GM21390 (cell line): ENCODE results near the gene TRPM7.
"Not testable (repeated sequence)": the region's sequence is repeated elsewhere in the genome, so short reads cannot be mapped to it uniquely, and the experiment has no call there.

Experiments used
- ATAC-seq: cut with Tn5 transposase; IDR thresholded peaks from one replicate; pipeline ENCODE4 v1.9.1; 2021; ENCODE audit not compliant: unreplicated experiment

The TRPM7 gene, protein sequence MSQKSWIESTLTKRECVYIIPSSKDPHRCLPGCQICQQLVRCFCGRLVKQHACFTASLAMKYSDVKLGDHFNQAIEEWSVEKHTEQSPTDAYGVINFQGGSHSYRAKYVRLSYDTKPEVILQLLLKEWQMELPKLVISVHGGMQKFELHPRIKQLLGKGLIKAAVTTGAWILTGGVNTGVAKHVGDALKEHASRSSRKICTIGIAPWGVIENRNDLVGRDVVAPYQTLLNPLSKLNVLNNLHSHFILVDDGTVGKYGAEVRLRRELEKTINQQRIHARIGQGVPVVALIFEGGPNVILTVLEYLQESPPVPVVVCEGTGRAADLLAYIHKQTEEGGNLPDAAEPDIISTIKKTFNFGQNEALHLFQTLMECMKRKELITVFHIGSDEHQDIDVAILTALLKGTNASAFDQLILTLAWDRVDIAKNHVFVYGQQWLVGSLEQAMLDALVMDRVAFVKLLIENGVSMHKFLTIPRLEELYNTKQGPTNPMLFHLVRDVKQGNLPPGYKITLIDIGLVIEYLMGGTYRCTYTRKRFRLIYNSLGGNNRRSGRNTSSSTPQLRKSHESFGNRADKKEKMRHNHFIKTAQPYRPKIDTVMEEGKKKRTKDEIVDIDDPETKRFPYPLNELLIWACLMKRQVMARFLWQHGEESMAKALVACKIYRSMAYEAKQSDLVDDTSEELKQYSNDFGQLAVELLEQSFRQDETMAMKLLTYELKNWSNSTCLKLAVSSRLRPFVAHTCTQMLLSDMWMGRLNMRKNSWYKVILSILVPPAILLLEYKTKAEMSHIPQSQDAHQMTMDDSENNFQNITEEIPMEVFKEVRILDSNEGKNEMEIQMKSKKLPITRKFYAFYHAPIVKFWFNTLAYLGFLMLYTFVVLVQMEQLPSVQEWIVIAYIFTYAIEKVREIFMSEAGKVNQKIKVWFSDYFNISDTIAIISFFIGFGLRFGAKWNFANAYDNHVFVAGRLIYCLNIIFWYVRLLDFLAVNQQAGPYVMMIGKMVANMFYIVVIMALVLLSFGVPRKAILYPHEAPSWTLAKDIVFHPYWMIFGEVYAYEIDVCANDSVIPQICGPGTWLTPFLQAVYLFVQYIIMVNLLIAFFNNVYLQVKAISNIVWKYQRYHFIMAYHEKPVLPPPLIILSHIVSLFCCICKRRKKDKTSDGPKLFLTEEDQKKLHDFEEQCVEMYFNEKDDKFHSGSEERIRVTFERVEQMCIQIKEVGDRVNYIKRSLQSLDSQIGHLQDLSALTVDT (N-terminal part only)

DNA sequence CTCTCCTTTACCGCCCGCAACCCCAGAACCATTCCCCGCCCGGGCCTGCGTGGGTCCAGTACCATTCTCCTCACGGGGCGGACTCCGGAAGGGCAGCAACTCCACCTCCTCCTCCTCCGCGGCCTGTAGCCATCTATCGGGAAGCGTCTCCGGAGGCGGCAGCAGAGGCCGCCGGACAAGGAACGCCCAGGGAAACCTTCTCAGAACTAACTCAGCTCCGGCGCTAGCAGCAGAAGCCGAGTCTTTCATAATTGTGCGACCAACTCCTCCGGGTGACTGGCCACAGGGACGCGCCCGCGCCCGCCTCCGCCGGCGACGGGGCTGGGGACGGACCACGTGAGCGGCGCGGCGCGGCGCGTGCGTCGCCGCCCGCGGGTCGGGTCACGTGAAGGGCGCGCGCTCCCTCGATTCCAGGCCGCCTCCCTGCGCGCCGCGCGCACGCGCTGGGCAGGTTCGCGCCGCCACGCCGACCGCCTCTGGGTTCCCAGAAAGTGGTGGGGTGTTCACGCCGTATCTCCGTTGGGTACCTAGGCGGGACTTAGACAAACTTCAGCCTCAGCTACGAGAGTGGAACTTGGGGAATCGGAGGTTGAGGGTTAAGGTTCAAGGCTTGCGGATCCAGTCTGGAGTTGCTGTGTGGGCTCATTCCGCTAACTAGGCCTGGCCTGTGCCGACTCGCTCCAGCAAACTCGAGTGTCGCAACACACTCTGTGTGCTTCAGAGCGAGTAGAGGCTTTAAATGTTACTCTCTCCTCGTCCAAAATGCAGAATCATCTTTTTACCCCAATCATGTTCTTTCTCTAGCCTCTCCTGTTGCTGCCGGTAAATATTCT lies at the start of gene TRPM7:
TRPM7 (minus strand) TSS at position 329 of the 833 bp plus-strand sequence; CDS start at position 65, 264 bp downstream.
- peak; percentile 78 for ATAC-seq

DNA sequence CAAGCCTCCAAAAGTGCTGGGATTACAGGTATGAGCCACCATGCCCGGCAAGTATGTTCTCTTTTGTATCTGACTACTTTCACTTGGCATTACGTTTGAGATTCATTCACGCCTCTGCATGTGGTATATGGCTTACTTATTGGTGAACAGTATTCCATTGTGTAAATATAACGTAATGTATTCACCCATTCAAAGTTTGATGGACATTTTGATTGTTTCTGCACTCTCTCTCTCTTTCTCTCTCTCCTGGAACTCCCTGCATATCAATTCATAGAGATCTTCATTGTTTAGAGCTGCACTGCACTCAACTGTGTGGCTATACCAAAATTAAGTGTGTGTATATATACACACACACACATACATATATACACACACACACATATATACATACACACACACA lies 48.6 kb upstream of the TRPM7 start:
- no peak for ATAC-seq

DNA sequence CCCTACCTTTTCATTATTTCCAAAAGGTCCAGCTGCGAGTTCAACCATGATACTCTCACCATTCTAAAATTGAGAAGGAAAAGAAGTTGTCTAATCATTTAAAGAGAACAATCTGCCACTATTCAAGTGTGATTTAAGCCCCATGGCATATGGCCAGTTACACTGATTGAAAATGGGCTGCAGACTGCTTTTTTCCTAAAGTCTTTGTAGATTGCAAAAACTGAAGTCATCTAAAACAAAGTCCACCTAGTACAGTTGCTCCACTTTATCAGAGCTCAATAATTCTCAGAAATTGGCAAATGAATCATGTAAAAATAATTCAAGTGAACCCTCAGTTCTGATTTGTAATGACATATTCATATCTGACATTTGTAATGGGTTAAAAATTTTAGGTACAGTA lies 39.7 kb upstream of the TRPM7 start:
- ATAC-seq, result no peak

DNA sequence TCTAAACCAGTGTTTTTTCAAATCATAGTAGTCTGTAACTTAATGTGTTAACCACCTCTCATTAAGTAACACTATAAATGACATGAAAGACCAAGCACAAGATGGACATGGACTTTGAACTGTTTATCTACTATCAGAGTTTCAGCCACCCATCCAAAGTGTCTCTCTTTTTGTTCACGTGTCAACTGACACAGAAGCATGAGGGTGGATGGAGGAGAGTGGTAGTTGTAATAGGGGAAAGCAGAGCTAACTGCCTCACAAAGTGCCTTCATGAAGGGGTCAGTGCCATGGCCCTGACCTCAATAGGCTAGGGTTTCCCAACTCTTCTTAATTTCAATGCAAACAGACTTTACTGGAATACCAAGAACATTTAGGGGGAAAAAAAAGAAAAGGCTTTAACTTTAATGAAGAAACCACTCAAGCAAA lies 32.1 kb upstream of the TRPM7 start:
- ATAC-seq, result no peak

DNA sequence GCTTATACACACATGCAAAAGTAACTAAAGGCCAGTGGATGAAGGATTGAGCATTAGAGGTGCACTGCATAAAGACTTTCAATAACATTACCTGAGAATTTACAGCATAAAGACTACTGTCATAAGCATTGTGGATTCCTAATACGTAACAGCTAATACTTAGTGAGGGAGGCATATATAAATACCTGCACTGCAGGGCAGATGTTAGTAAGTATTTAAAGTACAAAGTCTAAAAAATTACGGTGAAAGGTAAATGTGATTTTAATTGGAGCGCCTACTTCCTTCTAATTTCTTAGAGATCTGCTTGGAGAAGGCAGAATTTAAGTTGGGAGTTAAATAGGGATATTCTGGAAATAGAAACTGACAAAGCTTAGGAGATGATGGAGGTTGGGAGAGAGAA lies 25.4 kb upstream of the TRPM7 start:
- no peak for ATAC-seq

DNA sequence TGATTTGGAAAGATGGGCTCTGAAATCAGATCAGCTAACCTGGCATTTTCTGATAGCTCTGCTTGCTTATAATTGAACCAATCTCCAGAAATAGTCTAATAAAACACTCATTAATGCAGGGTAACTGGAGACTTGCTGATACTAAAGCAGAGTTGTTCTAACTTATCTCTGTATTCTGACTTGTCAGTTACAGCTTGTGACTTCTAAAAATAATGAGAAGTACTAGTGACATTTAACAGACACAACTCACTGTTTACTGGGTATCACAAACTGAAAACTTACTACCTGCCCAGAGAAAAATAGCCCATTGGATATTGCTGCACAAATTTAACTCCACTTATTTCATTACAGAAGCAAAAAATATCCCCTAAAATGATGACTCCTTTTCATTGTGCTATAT lies 24.0 kb upstream of the TRPM7 start:
- ATAC-seq, result no peak

DNA sequence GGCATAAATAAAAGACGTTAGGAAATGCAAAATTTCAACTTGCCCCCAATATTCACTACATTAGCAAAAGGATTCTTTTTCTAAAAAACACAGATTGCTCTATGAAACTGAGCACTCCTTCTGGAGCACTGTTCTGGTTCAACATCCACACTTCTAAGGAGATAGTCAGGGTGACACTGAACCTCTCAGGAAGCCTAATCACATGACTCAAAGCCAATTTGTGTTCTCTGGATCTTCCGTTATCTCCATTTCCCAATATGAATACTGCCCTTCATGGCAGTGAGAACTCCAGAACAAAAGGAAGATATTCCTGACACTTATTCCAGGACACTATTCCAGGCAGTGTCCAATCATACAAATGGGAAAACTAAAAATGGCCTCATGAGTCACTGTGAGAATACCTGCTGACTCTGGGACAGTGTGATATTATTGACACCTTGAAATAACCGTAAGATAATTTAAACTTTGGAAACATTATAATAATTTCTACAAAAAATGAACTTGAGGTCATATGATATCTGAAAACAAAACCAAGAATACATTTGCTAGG lies 21.4 kb upstream of the TRPM7 start:
- no peak for ATAC-seq

DNA sequence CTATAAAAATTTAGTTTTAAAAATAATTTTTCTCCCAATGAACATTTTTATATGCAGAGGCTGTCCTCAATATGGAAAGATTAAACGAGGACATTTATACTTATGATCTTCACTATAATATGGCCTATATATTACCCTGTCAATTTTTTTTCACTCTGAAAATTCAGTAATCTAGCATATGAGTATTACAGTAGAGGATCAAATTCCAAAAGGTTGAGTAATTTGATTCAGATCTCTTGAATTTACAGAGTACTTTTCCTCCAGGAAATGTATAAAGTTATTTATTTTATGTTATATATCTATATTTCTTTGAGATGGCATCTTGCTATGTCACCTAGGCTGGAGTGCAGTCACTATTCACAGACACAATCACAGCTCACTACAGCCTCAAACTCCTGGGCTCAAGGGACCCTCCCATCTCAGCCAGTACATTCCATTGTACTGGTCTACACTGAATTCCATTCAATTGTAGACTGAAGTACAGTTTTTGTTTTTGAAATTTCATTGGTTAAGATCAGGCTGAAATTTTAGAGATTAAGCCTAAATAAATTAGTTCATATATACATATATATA lies 16.3 kb upstream of the TRPM7 start:
- ATAC-seq, result no peak

DNA sequence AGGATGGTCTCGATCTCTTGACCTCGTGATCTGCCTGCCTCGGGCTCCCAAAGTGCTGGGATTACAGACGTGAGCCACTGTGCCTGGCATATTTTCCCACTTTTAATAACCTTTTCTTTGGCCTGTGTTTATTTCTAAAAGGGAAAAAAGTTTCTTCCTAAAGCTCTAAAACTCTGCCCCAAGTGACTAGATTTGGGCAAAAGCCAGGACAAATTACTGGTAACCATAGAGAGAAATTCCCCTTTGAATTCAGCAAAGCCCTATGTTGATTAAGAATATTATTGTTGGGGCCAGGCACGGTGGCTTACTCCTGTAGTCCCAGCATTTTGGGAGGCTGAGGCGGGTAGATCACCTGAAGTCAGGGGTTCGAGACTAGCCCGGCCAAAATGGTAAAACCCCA lies 11.5 kb upstream of the TRPM7 start:
- ATAC-seq, result no peak

DNA sequence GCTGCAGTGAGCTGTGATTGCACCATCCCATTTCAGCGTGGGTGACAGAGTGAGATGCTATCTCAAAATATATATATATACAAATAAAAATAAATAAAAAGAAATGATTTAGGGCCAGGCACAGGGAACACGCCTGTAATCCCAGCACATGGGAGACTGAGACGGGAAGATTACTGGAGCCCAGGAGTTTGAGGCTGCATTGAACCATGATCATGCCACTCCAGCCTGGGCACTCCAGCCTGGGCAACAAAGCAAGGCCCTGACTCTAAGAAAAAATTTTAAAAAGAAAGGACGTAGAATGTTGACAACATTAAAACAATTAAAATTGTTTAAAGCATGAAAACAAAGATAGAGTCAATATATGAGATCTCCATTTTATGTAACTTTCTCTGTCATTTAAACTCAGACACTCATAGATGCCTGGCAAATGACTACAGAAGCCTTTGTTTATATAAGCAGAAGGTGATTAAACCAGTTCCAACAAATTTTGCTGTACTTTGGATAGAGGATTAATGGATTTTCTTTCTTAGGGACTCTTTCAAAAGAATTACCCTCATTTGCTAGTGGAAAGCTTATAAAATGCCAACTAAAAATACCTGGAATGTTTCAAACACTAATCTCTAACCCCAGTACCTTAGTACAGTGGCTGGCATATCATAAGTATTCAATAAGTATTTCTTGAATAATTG lies 10.7 kb upstream of the TRPM7 start:
- no peak for ATAC-seq

DNA sequence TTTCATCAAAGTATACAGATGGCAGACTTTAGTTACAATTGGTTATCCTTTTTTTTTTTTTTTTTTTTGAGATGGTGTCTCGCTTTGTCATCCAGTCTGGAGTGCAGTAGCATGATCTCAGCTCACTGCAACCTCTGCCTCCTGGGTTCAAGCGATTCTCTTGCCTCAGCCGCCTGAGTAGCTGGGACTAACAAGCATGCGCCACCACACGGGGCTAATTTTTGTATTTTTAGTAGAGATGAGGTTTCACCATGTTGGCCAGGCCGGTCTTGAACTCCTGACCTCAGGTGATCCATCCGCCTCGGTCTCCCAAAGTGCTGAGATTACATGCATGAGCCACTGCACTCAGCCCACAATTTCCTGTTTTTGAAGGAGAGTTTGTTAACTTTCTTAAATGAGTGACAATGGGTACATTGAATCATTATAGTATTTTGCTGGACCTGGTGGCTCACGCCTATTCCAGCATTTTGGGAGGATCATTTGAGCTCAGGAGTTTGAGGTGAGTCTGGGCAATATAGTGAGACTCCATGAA lies 8.1 kb upstream of the TRPM7 start:
- ATAC-seq, result not testable (repeated sequence)

DNA sequence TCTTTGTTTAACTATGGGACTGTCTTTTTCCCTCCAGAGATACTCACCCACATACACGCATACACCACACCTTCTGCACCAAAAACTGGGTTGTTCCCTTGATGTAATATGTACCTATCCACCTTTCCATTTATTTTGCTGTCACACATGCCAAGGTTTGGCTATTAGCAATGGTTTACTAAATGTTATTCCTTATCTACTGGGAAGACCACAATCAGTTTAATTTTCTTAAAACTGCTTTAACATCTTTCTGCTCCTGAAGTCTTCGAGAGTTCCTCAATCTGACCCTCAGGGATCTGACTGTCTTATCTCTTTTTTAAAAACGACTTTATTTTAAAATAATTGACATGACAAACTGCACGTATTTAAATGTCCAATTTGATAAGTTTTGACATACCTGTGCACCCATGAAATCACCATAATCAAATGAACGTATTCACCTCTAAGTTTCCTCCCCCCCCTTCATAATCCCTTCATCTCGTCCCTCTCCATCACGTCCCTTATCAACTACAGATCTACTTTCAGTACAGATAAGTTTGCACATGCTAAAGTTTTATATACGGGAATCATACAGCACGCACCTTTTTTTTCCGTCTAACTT lies 805 bp upstream of the TRPM7 start:
- ATAC-seq, result no peak

DNA sequence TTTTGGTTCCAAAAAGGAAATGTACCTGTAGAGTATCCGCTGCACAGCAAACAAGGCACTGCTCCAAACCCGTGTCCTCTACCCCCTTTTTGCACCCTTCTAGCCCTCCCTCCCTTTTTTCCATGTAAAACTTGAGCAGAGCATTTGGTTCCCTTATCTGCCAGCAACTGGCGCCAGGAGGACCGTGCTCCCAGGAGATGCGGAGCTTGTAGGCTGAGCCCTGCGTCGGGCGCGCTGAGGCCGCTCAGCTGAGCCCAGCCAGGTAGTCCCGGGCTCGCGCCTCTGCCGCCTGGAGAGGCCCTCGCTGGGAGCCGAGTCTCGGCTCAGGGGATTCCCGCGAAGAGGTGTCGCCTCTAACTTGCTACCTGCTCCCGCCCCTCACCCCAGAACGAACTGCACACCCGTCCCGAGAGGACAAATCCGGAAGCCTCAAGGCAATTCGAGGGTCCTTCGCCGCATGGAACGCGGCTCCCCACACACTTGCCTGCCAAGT lies 575 bp downstream of the TRPM7 start:
- ATAC-seq, result peak; percentile 53

DNA sequence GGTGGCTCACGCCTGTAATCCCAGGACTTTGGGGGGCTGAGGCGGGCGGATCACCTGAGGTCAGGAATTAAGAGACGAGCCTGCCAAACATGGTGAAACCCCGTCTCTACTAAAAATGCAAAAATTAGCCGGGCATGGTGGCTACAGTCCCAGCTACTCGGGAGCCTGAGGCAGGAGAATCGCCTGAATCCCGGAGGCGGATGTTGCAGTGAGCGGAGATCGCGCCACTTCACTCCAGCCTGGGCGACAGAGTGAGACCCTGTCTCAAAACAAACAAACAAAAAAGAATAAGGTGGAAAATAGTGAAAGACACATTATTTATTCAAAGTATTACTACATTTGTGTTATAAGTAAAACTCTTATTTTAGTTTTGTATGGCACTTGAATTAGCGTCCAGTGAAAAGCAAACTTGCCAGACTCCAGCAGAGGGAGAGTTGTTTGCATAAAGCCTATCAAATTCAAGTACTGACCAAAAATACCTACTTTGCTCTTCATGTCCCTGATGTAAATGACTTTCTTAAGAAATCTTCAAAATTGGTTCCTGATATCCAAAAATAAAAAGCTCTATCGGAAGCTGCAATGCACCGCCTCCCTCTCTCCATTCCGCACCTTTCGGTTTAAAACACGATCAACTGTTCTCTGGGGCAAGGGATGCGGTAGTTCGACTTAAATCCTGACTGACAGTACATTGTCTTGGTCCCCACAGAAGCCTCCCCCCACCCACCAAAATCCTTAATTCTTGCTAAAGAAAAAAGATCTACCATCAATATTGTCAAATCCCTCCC lies 1.2 kb downstream of the TRPM7 start:
- no peak for ATAC-seq

DNA sequence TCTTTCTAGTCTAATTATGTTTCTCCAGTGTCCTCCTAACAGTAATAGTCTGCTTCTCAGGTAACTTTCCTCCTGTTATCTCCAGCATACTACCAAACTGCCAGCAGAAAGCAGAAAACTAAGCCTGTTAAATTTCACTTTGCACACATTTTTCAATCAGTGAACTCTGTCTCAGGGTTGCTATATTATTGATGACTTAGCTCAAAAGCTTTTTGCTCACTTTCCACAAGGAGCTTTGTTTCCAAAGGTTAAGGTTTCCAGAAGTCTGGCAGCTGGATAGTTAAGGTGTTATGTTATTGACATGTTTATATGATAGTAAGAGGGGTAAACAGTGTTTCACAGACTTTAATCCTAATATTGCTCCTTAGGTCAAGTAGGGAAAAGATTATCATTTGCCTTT lies 5.1 kb downstream of the TRPM7 start:
- ATAC-seq, result no peak

DNA sequence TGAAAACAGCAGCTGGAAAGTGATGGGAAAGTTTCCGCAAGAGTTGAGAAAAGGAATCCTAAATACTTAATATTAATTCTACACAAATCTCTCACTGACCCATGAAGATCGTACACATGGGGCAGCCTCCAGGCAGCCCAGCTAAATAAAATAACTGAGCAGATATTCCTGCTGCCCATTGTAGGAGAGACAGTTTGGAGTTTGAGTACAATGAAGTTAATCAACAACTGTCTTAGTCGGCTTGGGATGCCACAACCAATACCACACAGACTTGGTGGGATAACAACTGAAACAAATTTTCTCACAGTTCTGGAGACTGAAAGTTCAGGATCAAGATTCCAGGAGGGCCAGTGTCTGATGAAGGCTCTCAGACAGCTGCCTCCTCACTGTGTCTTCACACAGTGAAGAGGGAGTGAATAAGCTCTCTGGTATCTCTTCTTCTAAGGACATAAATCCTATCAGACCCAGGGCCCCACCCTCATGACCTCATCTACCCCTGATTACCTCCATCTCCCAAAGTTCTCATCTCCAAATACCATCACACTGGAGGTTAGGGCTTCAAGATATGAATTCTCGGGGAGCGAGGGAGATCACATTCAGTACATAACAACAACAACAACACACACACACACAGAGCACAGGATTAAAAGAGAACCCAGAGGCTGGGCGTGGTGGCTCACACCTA lies 9.7 kb downstream of the TRPM7 start:
- no peak for ATAC-seq

DNA sequence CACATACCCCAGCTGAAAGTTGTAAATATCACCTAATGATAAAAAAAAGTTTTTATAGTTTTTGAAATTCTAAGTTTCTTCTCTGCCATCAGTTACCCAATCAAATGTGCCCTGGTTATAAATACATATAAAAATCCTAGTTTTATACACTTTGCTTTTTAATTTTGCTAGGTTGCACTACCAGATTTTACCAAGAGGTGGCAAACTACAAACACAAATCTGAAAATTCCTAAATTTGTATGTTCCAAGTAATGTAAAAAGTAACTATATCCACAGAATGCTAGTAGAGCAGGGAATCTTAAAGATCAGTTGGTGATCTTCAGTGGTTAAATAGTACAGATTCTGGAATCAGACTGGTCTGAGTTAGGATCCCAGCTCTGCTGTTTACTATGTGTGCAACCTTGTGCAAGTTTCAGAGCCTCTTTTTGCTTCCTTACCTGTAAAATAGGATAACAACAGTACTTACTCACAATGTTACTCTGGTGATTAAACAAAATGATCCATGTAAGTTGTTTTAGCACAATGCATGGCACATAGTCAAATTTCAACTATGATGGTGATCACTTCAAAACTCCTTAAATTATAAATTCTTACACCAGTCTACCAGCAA lies 11.0 kb downstream of the TRPM7 start:
- ATAC-seq, result no peak
